GM12892 (cell line): ENCODE results near the gene SERTAD2.
A peak's percentile ranks its signal among the peaks of the same experiment; 100 is the strongest.

ENCODE experiments used
- DNase-seq: peaks from one replicate; pipeline ENCODE4 v3.0.0; 2011; ENCODE audit not compliant: insufficient read length
- FAIRE-seq: peaks from 2 replicates; lab custom pipeline; 2011; peaks lifted over from hg19 to GRCh38; lab: Jason Lieb, UNC
- POLR2A ChIP-seq: IDR thresholded peaks from 2 replicates; pipeline ENCODE4 v1.6.1; 2011; ENCODE audit warnings: low read depth, low read length, control low read depth
- POLR2AphosphoS5 ChIP-seq: IDR thresholded peaks from 2 replicates; pipeline ENCODE4 v1.6.1; 2011; ENCODE audit warnings: low read depth, low read length, control low read depth
- TAF1 ChIP-seq: IDR thresholded peaks from 2 replicates; pipeline ENCODE4 v1.6.1; 2011; ENCODE audit warnings: low read depth, mild to moderate bottlenecking, control low read depth, low read length, borderline replicate concordance

SERTAD2 gene

GRCh38 chr2:64601785-64602391 lies 51.8 kb downstream of the SERTAD2 start:
- FAIRE-seq (no peak), DNase-seq (no peak)
- TF ChIP-seq TAF1 (no peak), POLR2A (no peak), POLR2AphosphoS5 (no peak)

GRCh38 chr2:64601034-64601754 lies 52.5 kb downstream of the SERTAD2 start:
- FAIRE-seq (no peak), DNase-seq (no peak)
- no peak for TF ChIP-seq TAF1
- no peak for TF ChIP-seq POLR2A
- no peak for TF ChIP-seq POLR2AphosphoS5

- peak; percentile 46 for FAIRE-seq
- TF ChIP-seq POLR2AphosphoS5 (no peak), POLR2A (no peak), TAF1 (no peak)
- no peak for DNase-seq
Observed at GRCh38 chr2:64599469-64599868, 54.2 kb downstream of the SERTAD2 start.

- DNase-seq (no peak), FAIRE-seq (no peak)
- TF ChIP-seq POLR2AphosphoS5 (no peak), POLR2A (no peak), TAF1 (no peak)
Observed at GRCh38 chr2:64598226-64598625, 55.5 kb downstream of the SERTAD2 start.

- no peak for DNase-seq
- FAIRE-seq = no peak
- no peak for TF ChIP-seq TAF1
- TF ChIP-seq POLR2A = no peak
- no peak for TF ChIP-seq POLR2AphosphoS5
Observed at GRCh38 chr2:64595397-64596176, 58.1 kb downstream of the SERTAD2 start.

- no peak for TF ChIP-seq POLR2AphosphoS5
- TF ChIP-seq POLR2A = no peak
- TF ChIP-seq TAF1 = no peak
- DNase-seq (no peak), FAIRE-seq (peak; percentile 40)
Observed at GRCh38 chr2:64594226-64594989, 59.3 kb downstream of the SERTAD2 start.

GRCh38 chr2:64593035-64593655 lies 60.6 kb downstream of the SERTAD2 start:
- TF ChIP-seq POLR2A = no peak
- no peak for TF ChIP-seq TAF1
- no peak for TF ChIP-seq POLR2AphosphoS5
- FAIRE-seq (peak; percentile 14), DNase-seq (no peak)

GRCh38 chr2:64591188-64591587 lies 62.5 kb downstream of the SERTAD2 start:
- DNase-seq (no peak), FAIRE-seq (no peak)
- no peak for TF ChIP-seq POLR2A
- TF ChIP-seq POLR2AphosphoS5 = no peak
- TF ChIP-seq TAF1 = no peak

- TF ChIP-seq POLR2A (no peak), POLR2AphosphoS5 (no peak), TAF1 (no peak)
- FAIRE-seq = no peak
- no peak for DNase-seq
Observed at GRCh38 chr2:64587561-64587960, 66.2 kb downstream of the SERTAD2 start.

GRCh38 chr2:64586883-64587481 lies 66.7 kb downstream of the SERTAD2 start:
- TF ChIP-seq TAF1 (no peak), POLR2A (no peak), POLR2AphosphoS5 (no peak)
- peak; percentile 83 for FAIRE-seq

GRCh38 chr2:64586054-64586453 lies 67.7 kb downstream of the SERTAD2 start:
- FAIRE-seq (peak; percentile 93), DNase-seq (no peak)
- TF ChIP-seq POLR2A (no peak), POLR2AphosphoS5 (no peak), TAF1 (no peak)

More at GRCh38 chr2:64586883-64587481, 66.7 kb downstream of the SERTAD2 start:
- DNase-seq = no peak
